Dedifferentiated amniotic fluid mesenchymal stem cell (primary cell): ENCODE measurements around the gene DUSP18.
"Not testable (repeated sequence)": the region's sequence is repeated elsewhere in the genome, so short reads cannot be mapped to it uniquely, and the experiment has no call there.

ENCODE experiments used
- DNase-seq: peaks from one replicate; pipeline ENCODE4 v3.0.0-alpha.2; 2016; ENCODE audit errors: extremely low spot score

The DUSP18 gene

GRCh38 chr22:30679895-30680690 is 12.4 kb upstream of the DUSP18 start:
- DNase-seq = not testable (repeated sequence)

GRCh38 chr22:30676565-30676964 is 8.9 kb upstream of the DUSP18 start:
- DNase-seq = not testable (repeated sequence)

- no peak for DNase-seq
Measured at GRCh38 chr22:30675436-30675835, 7.8 kb upstream of the DUSP18 start.

GRCh38 chr22:30674482-30674881 is 6.8 kb upstream of the DUSP18 start:
- DNase-seq = no peak

- DNase-seq = no peak
Measured at GRCh38 chr22:30673136-30673535, 5.5 kb upstream of the DUSP18 start.

GRCh38 chr22:30671071-30671470 is 3.4 kb upstream of the DUSP18 start:
- no peak for DNase-seq

GRCh38 chr22:30668386-30668710 is 673 bp upstream of the DUSP18 start:
- no peak for DNase-seq

GRCh38 chr22:30667107-30667493 is 575 bp downstream of the DUSP18 start:
- DNase-seq = no peak

GRCh38 chr22:30665786-30666185 is 1.9 kb downstream of the DUSP18 start:
- DNase-seq = no peak

GRCh38 chr22:30665266-30665665 is 2.4 kb downstream of the DUSP18 start:
- DNase-seq = no peak

GRCh38 chr22:30664798-30665197 is 2.9 kb downstream of the DUSP18 start:
- DNase-seq = no peak

- DNase-seq = no peak
Measured at GRCh38 chr22:30662040-30662439, 5.6 kb downstream of the DUSP18 start.

- DNase-seq = no peak
Measured at GRCh38 chr22:30655532-30655931, 12.1 kb downstream of the DUSP18 start.

GRCh38 chr22:30654361-30654760 is 13.3 kb downstream of the DUSP18 start:
- no peak for DNase-seq

- no peak for DNase-seq
Measured at GRCh38 chr22:30652852-30653251, 14.8 kb downstream of the DUSP18 start.

GRCh38 chr22:30650508-30651116 is 17.1 kb downstream of the DUSP18 start:
- DNase-seq = no peak

- peak; percentile 39 for DNase-seq
Measured at GRCh38 chr22:30649430-30650007, 18.2 kb downstream of the DUSP18 start.

GRCh38 chr22:30648825-30649224 is 18.9 kb downstream of the DUSP18 start:
- DNase-seq = no peak

- no peak for DNase-seq
Measured at GRCh38 chr22:30647536-30647935, 20.1 kb downstream of the DUSP18 start.

- DNase-seq = no peak
Measured at GRCh38 chr22:30646518-30647160, 21.0 kb downstream of the DUSP18 start.

- DNase-seq = no peak
Measured at GRCh38 chr22:30643055-30643875, 24.4 kb downstream of the DUSP18 start.
